Activated CD4-positive, alpha-beta T cell treated with anti-CD3 and anti-CD28 coated beads, Interleukin-2, amount 50 U/mL, for 48 hours (primary cell): ENCODE data around the gene CYB5RL.
"Not testable (repeated sequence)": the region's sequence is repeated elsewhere in the genome, so short reads cannot be mapped to it uniquely, and the experiment has no call there.

ENCODE experiments used
- DNase-seq, 2 experiments: peaks; one replicate each; pipeline ENCODE4 v3.0.0-alpha.2; 2020

The CYB5RL gene

DNA sequence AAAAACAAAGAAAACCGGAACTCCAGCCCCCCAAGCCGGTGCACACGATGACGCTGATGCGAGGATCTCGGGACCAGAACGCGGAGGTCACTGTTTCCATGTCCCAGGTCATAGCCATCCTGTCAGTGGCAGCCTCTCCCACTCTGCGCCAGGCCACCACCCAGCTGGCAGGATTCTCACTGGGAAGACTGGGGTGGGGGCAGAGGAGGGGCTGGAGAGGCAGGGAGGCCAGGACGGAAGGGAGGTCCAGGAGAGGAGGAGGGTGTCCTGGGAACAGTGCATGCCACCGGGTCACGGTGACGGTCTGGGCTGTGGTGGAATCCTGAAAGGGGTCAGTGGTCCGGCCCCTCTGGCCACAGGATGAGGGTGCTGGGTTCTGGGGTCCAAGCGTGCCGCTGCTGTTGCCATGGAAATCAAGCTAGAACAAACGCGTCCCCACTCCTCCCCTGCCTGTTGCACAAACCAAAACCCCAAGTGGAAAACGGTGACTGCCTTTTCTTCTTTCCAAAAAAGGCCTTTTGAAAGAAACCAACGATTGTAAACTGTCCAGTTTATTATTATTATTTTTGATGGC is 26.2 kb upstream of the CYB5RL start:
- no peak for DNase-seq

- DNase-seq: no peak
Measured at GRCh38 chr1:54225378-54225777, 25.5 kb upstream of the CYB5RL start.

DNA sequence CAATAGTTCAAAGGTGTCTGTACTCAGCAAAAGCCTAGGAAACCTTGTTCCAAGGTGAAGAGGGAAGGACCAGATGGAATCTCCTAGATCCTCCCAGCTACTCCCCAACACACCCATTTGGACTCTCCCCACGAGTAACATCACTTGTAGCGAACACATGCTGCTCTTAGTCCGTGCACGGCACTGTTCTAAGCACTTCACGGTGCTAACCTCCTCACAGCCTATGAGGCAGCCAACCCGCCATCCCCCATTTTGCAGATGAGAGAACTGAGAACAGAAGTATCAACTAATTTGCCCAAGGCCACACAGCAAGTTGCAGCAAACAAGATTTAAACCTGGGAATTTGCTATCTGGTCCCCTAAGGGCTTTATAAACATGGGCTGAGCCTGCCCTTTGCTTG is 24.4 kb upstream of the CYB5RL start:
- DNase-seq: no peak

DNA sequence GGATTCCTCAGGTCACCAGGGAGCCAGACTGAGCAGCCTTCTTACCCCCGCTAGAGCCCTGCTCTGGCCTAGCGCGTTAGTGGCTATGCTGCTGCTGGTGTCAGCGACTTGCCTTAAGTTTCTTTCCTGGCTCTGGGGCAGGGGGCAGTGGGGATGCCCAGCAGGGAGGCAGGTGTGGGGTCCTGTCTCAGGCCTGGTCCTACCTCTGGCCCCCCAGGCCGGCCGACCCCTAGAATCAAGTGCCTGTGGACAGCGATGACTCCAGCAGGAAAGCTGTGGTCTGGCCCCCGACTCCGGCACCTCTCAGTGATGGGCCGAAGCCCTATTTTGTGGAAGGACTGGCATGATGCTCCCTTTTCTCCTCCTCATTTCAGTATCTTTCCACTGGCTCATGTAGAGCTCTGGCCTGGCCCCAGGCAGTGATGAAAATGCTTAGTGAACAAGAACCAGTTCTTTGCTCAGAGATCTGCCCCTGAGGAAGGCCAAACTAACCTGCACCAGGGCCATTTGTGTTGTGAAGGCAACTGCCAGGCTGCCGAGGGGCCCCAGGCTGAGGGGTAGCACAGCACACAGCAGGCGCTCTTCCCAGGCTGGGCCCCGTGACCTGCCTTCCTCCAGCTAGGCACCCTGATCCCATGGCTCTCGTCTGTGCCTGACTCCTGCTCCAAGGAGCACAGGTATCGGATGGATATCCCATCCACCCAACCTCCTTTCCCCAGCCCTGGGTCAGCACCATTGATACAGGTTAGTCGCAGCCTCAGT is 23.8 kb upstream of the CYB5RL start:
- no peak for DNase-seq

- no peak for DNase-seq
Measured at GRCh38 chr1:54222711-54223110, 22.9 kb upstream of the CYB5RL start.

DNA sequence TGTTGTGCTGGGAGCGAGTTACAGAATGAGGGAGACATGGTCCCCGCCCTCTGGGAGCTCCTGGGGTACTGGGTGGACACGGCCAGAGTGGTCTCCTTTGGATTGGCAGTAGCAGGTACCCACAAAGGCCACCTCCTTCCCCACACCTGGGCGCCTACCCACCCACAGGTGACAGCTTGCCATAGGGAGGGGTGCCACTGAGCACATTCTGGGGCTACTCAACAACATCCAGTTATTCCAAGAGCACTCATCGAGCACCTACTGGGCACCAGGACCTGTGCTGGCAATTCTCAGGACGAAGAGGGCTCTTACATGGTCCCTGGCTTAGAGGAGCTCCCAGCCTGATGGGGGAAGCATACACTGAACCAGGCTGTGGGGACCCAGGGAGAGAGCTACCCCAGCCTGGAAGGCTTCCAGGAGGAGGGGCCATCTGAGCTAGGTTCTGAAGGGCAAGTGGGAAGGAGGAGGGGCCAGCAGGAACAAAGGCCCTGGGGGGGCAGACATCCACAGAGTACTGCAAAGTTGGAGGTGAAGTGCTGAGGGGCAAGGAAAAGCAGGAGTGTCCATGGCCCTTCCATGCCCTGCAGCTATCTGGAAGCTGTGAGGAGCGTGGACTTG is 22.1 kb upstream of the CYB5RL start:
- no peak for DNase-seq

GRCh38 chr1:54221113-54221834 is 21.4 kb upstream of the CYB5RL start:
- no peak for DNase-seq

DNA sequence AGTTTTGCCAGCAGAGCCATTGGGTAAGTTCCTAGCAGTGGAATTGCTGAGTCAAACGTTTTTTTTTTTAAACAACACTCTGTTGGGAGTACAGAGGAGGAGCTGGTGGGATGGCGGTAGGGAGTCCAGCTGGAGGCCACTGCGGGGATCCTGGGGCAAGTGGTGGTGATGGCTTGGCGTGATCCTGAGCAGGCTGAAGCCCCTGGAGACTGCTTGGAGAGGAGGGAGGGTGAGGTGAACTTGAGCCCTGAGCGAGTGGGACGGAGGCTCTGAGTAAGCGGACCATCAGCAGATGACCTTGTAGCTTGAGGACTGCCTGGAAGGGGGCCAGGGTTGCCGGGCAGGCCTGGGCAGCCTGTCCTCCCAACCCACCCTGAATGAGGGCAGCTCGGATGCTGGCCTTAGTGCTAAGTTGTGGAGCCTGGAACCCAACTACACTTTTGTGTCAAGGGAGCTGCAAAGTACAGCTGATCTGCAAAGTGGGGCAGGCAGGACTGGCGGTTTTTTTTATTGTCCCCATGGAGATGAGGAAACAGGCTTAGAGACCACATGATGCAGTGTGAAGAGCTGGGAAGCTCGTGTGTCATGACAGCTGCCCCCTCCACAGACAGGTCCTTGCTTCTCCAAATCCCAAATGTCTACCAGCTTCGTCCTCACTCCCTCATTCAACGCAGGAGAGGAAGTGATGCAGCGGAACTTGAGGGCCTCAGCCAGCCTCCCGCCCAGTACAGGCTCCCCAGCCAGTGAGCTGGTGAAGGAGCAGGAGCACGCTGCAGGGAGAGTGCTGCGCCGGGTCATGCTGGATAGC is 20.4 kb upstream of the CYB5RL start:
- DNase-seq: no peak

DNA sequence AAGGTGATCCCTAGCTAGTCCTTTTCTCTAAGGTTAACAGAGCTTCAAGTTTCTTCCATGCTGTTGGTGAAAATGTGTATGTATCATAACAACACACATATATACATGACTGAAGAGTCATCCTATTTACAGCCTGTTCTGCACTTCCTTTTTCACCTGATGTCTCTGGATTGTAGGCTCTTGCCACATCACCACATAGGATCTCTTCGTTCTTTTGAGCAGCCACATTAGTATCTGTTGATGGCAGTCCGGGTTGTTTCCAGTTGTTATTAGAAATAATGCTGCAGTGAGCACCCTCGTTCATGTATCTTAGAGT is 19.8 kb upstream of the CYB5RL start:
- DNase-seq: no peak

DNA sequence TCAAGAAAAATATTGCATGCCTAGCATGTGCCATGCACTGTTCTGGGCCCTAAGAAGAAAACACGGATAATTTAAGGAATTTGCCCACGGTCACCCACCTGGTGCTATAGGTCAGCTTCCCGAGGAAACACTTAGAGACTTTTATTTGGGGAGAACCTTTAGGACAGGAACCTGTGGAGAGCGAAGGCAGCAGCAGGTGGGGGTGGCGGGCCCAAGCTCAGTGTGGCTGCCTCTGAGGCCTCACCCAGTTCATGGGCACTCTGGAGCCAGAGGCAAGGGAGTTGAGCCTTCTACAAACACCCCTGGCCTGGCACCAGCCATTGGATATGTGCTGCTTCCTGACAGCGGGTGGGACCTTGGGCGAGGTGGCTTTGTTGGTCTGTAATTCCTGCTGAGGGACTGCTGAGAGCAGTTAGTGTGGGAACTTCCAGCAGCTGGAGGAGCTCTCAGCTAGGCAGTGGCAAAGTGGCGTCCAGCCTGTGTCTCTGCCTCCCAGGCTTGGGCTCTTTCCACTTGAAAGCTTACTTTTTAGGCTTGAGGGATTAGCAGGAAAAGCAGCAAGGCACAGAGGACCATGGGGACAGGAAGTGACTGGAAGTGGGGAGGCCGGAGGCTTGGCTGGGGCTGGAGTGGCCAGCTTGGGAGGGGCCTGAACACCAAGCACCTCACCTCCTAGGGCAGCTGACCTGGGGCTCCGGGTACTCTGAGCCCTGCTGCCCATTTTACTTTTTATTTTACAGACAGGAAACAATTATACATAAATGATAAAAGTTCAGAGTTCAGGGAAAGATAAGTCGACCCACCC is 19.3 kb upstream of the CYB5RL start:
- DNase-seq: no peak

GRCh38 chr1:54215523-54215922 is 15.7 kb upstream of the CYB5RL start:
- DNase-seq: no peak

DNA sequence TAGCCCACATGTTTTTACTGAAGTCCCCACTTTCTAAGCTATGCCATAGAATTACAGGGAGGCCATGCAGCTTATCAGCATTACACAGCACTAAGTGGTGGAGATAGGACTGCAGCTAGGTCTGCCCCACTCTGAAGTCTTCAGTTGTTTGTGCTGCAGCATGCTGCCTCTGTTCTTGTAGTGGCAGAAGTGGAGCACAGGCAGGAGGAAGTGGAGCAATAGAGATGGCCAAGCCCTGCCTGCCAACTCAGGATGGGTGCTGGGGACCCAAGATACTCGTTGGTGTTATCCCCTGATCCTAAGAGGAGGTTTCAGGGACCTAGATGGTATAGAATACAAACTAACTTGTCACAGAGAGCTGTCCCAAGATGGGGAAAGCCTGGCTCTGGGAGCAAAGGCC is 13.0 kb upstream of the CYB5RL start:
- DNase-seq: no peak

GRCh38 chr1:54207896-54208295 is 8.1 kb upstream of the CYB5RL start:
- DNase-seq: not testable (repeated sequence)

- DNase-seq: no peak
Measured at GRCh38 chr1:54207287-54207686, 7.5 kb upstream of the CYB5RL start.

DNA sequence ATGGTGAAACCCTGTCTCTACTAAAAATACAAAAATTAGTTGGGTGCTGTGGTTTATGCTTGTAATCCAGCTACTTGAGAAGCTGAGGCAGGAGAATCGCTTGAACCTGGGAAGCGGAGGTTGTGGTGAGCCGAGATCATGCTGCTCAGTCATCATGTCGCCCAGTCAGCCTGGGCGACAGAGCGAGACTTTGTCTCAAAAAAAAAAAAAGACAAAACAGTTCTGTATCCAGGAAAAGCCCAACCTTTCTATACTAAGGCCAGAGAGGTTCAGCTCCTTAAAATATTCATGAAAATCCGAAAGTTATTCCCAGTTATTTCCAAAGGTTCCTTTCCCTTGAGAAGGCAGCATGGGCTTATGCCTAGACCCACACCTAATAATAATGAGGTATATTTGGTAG is 4.4 kb upstream of the CYB5RL start:
- DNase-seq: no peak

GRCh38 chr1:54200519-54200997 is 728 bp upstream of the CYB5RL start:
- DNase-seq: no peak

DNA sequence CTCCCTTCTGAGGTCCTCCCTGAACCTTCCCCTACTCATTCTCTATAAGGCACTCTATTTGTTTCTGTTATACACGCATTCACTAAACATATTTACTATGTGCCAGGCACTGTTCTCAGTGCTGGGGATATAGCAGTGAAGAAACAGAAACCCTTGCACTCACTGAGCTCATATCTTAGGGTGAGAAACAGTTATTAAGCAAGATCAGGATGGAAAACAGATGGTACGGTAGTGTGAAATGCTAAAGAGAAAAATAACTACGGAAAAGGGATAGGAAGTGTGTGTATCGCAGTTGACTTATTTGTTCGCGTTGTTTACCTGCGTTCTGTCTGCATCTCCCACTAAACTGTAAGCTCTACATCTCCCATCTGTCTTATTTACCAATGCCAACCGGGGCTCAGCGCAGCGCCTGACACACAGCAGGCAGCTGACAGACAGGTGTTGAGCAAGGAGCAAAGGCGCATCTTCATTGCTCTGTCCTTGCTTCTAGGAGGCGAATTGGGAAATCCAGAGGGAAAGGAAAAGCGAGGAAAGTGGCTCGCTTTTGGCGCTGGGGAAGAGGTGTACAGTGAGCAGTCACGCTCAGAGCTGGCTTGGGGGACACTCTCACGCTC is 572 bp downstream of the CYB5RL start:
- no peak for DNase-seq

- DNase-seq: no peak
Measured at GRCh38 chr1:54193453-54193852, 6.4 kb downstream of the CYB5RL start.

- DNase-seq: no peak
Measured at GRCh38 chr1:54191525-54191924, 8.3 kb downstream of the CYB5RL start.

- DNase-seq: no peak
Measured at GRCh38 chr1:54190526-54190925, 9.3 kb downstream of the CYB5RL start.

DNA sequence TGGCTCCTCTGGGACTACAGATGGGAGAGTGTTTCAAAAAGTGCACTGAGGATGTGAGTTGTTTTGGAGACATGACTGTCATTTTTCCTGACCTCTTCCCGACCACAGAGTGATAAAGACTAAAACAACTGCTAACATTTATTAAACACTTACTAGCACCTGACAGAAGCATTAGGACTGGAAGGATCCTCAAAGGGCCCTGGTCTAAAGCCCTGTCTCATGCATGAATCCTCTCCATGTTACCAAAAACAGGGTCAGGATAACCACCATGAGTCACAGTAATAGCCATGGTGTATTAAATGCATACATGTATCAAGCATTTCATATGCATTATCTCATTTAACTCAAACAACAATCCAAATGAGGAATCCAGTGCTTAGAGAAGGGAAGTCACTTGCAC is 11.5 kb downstream of the CYB5RL start:
- DNase-seq: no peak

GRCh38 chr1:54186056-54186455 is 13.8 kb downstream of the CYB5RL start:
- no peak for DNase-seq
